HUES64 (cell line): ENCODE data around the gene PPP1R2C. TPM values are rescaled to one million over a fixed set of nuclear protein-coding genes. Genes with fewer than 3 reads are reported as not detected.

Source experiments
- H3K27ac ChIP-seq: 2 replicates; pipeline ENCODE4 v1.7.0; 2013; ENCODE audit warnings: low read depth, low read length, inconsistent platforms
- H3K27me3 ChIP-seq: 2 replicates; pipeline ENCODE4 v1.6.1; 2013; ENCODE audit warnings: mild to moderate bottlenecking, low read length; ENCODE audit not compliant: insufficient read depth
- H3K36me3 ChIP-seq: 2 replicates; pipeline ENCODE4 v1.6.1; 2013; ENCODE audit warnings: mild to moderate bottlenecking, low read length; ENCODE audit not compliant: insufficient read depth
- H3K4me1 ChIP-seq: 2 replicates; pipeline ENCODE4 v1.6.1; 2013; ENCODE audit warnings: mild to moderate bottlenecking, low read length, moderate library complexity; ENCODE audit not compliant: insufficient read depth
- H3K4me3 ChIP-seq: 2 replicates; pipeline ENCODE4 v1.5.1; 2013; ENCODE audit warnings: mild to moderate bottlenecking, low read length, moderate library complexity
- H3K9ac ChIP-seq: 2 replicates; pipeline ENCODE4 v1.6.1; 2013; ENCODE audit warnings: mild to moderate bottlenecking, low read depth, low read length
- H3K9me3 ChIP-seq: 2 replicates; pipeline ENCODE4 v1.6.1; 2013; ENCODE audit warnings: low read depth, low read length; ENCODE audit not compliant: insufficient read depth
- WGBS: fragments of 150-250, 120-280 bp; methylation state at CpG from one replicate; pipeline ENCODE4 v1.1.7; 2013; ENCODE audit warnings: missing lambda C conversion rate; 5-methylcytosine and 5-hydroxymethylcytosine counted together
- polyA plus RNA-seq, 2 experiments: library from polyadenylated mRNA; stranded (reverse); fragments of 50-300 nt; gene quantifications; one replicate each; pipeline ENCODE4 v1.2.3, GENCODE V29; 2013

The PPP1R2C gene
- not detected for polyA plus RNA-seq (2013, experiment 1 of 2)
- polyA plus RNA-seq (2013, experiment 2 of 2) = not detected

GRCh38 chrX:42778096-42778495 lies at the start of gene PPP1R2C:
Gene PPP1R2C, minus strand, starts transcription at chrX:42778163. Its CDS starts 84 bp downstream, at chrX:42778079.
- WGBS = 97% methylated on average over 32 of the region's 33 CpGs
- Histone ChIP-seq H3K4me1 (no peaks in the 10 kb centered on the region), H3K4me3 (no peak within 1 kb of the TSS), H3K36me3 (no peaks in the 10 kb centered on the region), H3K27ac (no peak within 1 kb of the TSS), H3K9me3 (no peaks in the 10 kb centered on the region), H3K9ac (no peak within 1 kb of the TSS), H3K27me3 (no peaks in the 10 kb centered on the region)

- H3K9me3 ChIP-seq = 0 out of 2 replicates have a peak, but pooled peaks cover 6% of the 10 kb centered on the region
- H3K36me3 ChIP-seq = no peaks in the 10 kb centered on the region
- H3K4me1 ChIP-seq = peaks cover 4% of the 10 kb centered on the region; the same call in 1 of the 2 replicates
- no peaks in the 10 kb centered on the region for H3K27me3 ChIP-seq
- H3K27ac ChIP-seq = no peak overlapping the region
- no peak overlapping the region for H3K4me3 ChIP-seq
- no peak overlapping the region for H3K9ac ChIP-seq
- WGBS = 92% methylated on average over 3 of the region's 3 CpGs
Observed at GRCh38 chrX:42825201-42825600, 47.2 kb upstream of the PPP1R2C start.

GRCh38 chrX:42824541-42824940 lies 46.6 kb upstream of the PPP1R2C start:
- 90% methylated on average over 3 of the region's 5 CpGs for WGBS

GRCh38 chrX:42823443-42823842 lies 45.5 kb upstream of the PPP1R2C start:
- Histone ChIP-seq H3K27me3 (no peaks in the 10 kb centered on the region), H3K9ac (no peak overlapping the region), H3K4me1 (peaks cover 4% of the 10 kb centered on the region; the same call in 1 of the 2 replicates), H3K36me3 (no peaks in the 10 kb centered on the region), H3K9me3 (peaks cover 13% of the 10 kb centered on the region), H3K4me3 (no peak overlapping the region), H3K27ac (no peak overlapping the region)
- WGBS = 100% methylated on average over 1 of the region's 1 CpG

More at GRCh38 chrX:42824541-42824940, 46.6 kb upstream of the PPP1R2C start:
- H3K27me3 ChIP-seq = no peaks in the 10 kb centered on the region
- peaks cover 4% of the 10 kb centered on the region; the same call in 1 of the 2 replicates for H3K4me1 ChIP-seq
- H3K9me3 ChIP-seq = 0 out of 2 replicates have a peak, but pooled peaks cover 7% of the 10 kb centered on the region
- H3K4me3 ChIP-seq = no peak overlapping the region
- H3K36me3 ChIP-seq = no peaks in the 10 kb centered on the region
- H3K9ac ChIP-seq = no peak overlapping the region
- H3K27ac ChIP-seq = no peak overlapping the region

GRCh38 chrX:42821803-42822443 lies 44.0 kb upstream of the PPP1R2C start:
- H3K4me1 ChIP-seq = peaks cover 4% of the 10 kb centered on the region; the same call in 1 of the 2 replicates
- 95% methylated on average over 6 of the region's 7 CpGs for whole genome bisulfite sequencing
- H3K27ac ChIP-seq = no peak overlapping the region
- no peaks in the 10 kb centered on the region for H3K36me3 ChIP-seq
- H3K9ac ChIP-seq = no peak overlapping the region
- peaks cover 22% of the 10 kb centered on the region for H3K9me3 ChIP-seq
- no peaks in the 10 kb centered on the region for H3K27me3 ChIP-seq
- H3K4me3 ChIP-seq = no peak overlapping the region

GRCh38 chrX:42818151-42818921 lies 40.4 kb upstream of the PPP1R2C start:
- no peak overlapping the region for H3K4me3 ChIP-seq

GRCh38 chrX:42809569-42809968 lies 31.6 kb upstream of the PPP1R2C start:
- peaks cover 19% of the 10 kb centered on the region for H3K4me1 ChIP-seq
- no peaks in the 10 kb centered on the region for H3K9me3 ChIP-seq
- H3K4me3 ChIP-seq = no peak overlapping the region
- no peaks in the 10 kb centered on the region for H3K27me3 ChIP-seq
- no peaks in the 10 kb centered on the region for H3K36me3 ChIP-seq
- WGBS = 100% methylated on average over 1 of the region's 2 CpGs
- no peak overlapping the region for H3K9ac ChIP-seq
- H3K27ac ChIP-seq = no peak overlapping the region; the same call in 1 of the 2 replicates

More at GRCh38 chrX:42818151-42818921, 40.4 kb upstream of the PPP1R2C start:
- no peaks in the 10 kb centered on the region for H3K36me3 ChIP-seq
- WGBS = 87% methylated on average over 17 of the region's 17 CpGs
- H3K4me1 ChIP-seq = peaks cover 4% of the 10 kb centered on the region; the same call in 1 of the 2 replicates
- peaks cover 22% of the 10 kb centered on the region for H3K9me3 ChIP-seq
- no peak overlapping the region for H3K27ac ChIP-seq
- H3K27me3 ChIP-seq = no peaks in the 10 kb centered on the region
- no peak overlapping the region for H3K9ac ChIP-seq

GRCh38 chrX:42807393-42807792 lies 29.4 kb upstream of the PPP1R2C start:
- Histone ChIP-seq H3K9me3 (no peaks in the 10 kb centered on the region), H3K9ac (no peak overlapping the region), H3K36me3 (no peaks in the 10 kb centered on the region), H3K4me3 (no peak overlapping the region), H3K4me1 (peaks cover 25% of the 10 kb centered on the region), H3K27ac (0 out of 2 replicates have a peak overlapping the region, but pooled peaks have one; percentile 13), H3K27me3 (no peaks in the 10 kb centered on the region)
- WGBS = no CpG with 5 or more reads among the region's 1 CpG

- H3K27me3 ChIP-seq = no peaks in the 10 kb centered on the region
- peaks cover 25% of the 10 kb centered on the region for H3K4me1 ChIP-seq
- no peaks in the 10 kb centered on the region for H3K9me3 ChIP-seq
- 0% methylated on average over 2 of the region's 2 CpGs for WGBS
- H3K27ac ChIP-seq = peak overlapping the region; percentile 94
- H3K4me3 ChIP-seq = no peak overlapping the region
- peak overlapping the region; percentile 29; the same call in 1 of the 2 replicates for H3K9ac ChIP-seq
- H3K36me3 ChIP-seq = no peaks in the 10 kb centered on the region
Observed at GRCh38 chrX:42804524-42804923, 26.6 kb upstream of the PPP1R2C start.

- 100% methylated on average over 1 of the region's 2 CpGs for WGBS
- H3K4me1 ChIP-seq = peaks cover 25% of the 10 kb centered on the region
- peak overlapping the region; percentile 94; the same call in 1 of the 2 replicates for H3K27ac ChIP-seq
- H3K9me3 ChIP-seq = no peaks in the 10 kb centered on the region
- H3K4me3 ChIP-seq = no peak overlapping the region
- H3K36me3 ChIP-seq = no peaks in the 10 kb centered on the region
- no peak overlapping the region for H3K9ac ChIP-seq
- no peaks in the 10 kb centered on the region for H3K27me3 ChIP-seq
Observed at GRCh38 chrX:42803320-42803719, 25.4 kb upstream of the PPP1R2C start.

GRCh38 chrX:42797651-42798269 lies 19.8 kb upstream of the PPP1R2C start:
- Histone ChIP-seq H3K27ac (no peak overlapping the region), H3K36me3 (no peaks in the 10 kb centered on the region), H3K4me3 (no peak overlapping the region), H3K27me3 (no peaks in the 10 kb centered on the region), H3K4me1 (no peaks in the 10 kb centered on the region; the same call in 1 of the 2 replicates), H3K9me3 (peaks cover 7% of the 10 kb centered on the region; the same call in 1 of the 2 replicates), H3K9ac (no peak overlapping the region)
- 92% methylated on average over 7 of the region's 9 CpGs for WGBS
